ENCODE measurements around the gene CENPQ.

The CENPQ gene

DNA sequence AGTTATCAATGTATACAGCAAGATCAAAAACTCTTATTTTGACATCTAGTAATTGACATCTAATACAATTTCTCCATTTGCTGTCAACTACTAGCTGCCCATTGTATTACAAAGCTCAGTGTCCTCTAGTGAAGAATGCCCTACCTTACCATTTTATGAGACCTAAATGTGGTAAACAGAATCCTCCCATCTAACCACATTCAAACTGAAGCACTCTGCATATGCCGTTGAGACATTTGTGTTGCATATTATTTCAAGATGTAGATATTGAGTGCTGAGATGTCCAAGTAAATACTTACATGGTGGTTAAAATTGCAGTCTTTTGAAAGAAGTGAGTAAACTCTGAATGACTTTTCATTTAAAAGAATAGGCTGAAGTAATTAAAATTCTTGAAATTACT, 36.0 kb downstream of the CENPQ start:
- no peak overlapping the region for H3K4me2 ChIP-seq
- H4K20me1 ChIP-seq, result no peaks in the 10 kb centered on the region
- H3K4me1 ChIP-seq, result no peaks in the 10 kb centered on the region
- no peaks in the 10 kb centered on the region for H3K27me3 ChIP-seq
- no peak overlapping the region for H3K27ac ChIP-seq
- no peak for TF ChIP-seq Cebpa-rat (IDR thresholded peaks at IDR 0.05)
- no peak overlapping the region for H3K4me3 ChIP-seq
- H3K36me3 ChIP-seq, result peaks cover 10% of the 10 kb centered on the region
- no peak overlapping the region for H3K9ac ChIP-seq
- no peaks in the 10 kb centered on the region for H3K9me3 ChIP-seq

DNA sequence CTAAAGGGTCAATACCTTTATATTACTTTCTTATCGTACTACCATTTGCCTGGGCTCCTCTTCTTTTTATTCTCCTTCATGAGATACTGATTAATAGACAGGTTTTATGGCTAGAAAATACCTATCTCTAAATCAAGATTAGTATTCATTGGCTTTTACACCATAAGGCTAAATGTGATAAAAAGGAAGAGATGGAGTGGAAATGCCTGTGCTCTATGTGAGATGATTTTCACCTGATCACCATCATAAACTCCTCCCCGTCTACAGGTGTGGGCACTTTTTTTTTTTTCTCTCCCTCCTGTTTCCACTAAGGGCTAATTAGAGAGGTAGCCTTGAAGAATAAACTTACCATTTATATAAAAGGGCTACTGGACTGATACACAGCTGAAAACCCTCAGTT, 36.5 kb downstream of the CENPQ start, which contains the start of gene GLYATL3:
Gene GLYATL3 (plus strand): TSS at position 301 of the 400 bp plus-strand sequence. CDS start 12,068 bp downstream, outside the sequence.
- no peak within 1 kb of the TSS for H3K9ac ChIP-seq
- H3K4me3 ChIP-seq, result no peak within 1 kb of the TSS
- TF ChIP-seq Cebpa-rat (IDR thresholded peaks at IDR 0.05), result no peak
- peaks cover 5% of the 10 kb centered on the region for H3K36me3 ChIP-seq
- no peaks in the 10 kb centered on the region for H3K4me1 ChIP-seq
- H3K9me3 ChIP-seq, result no peaks in the 10 kb centered on the region
- no peak within 1 kb of the TSS for H3K4me2 ChIP-seq
- no peaks in the 10 kb centered on the region for H4K20me1 ChIP-seq
- no peaks in the 10 kb centered on the region for H3K27me3 ChIP-seq
- H3K27ac ChIP-seq, result no peak within 1 kb of the TSS

- Histone ChIP-seq H3K4me2 (no peak overlapping the region), H3K4me1 (no peaks in the 10 kb centered on the region), H3K4me3 (no peak overlapping the region), H3K36me3 (no peaks in the 10 kb centered on the region), H4K20me1 (no peaks in the 10 kb centered on the region), H3K27ac (no peak overlapping the region), H3K27me3 (no peaks in the 10 kb centered on the region), H3K9me3 (no peaks in the 10 kb centered on the region), H3K9ac (no peak overlapping the region)
- no peak for TF ChIP-seq Cebpa-rat (IDR thresholded peaks at IDR 0.05)
Observed at GRCh38 chr6:49504666-49505065, 41.5 kb downstream of the CENPQ start.

DNA sequence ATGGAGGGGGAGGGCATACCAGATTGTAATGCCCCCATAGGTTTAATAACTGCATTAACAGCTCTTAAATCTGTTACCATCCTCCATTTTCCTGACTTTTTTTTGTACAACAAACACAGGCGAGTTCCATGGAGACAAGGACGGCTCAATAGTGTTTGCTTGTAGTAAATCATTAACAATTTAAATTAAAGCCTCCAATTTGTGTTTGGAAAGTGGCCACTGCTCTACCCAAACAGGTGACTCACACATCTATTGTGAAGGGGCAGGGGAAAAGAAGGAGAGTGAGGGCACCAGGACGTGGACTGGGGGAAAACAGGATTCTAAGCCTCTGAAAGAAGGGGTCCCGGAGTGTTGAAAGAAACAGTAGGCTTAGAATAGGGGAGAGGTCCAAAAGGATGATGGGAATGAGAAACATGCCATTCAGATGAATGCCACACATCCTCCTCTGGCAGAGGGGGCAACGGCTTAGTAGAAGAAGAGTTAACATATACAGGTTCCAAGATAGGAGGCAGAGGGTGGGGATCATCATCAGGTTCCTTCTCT, 43.5 kb downstream of the CENPQ start:
- Histone ChIP-seq H3K4me1 (no peaks in the 10 kb centered on the region), H3K4me3 (no peak overlapping the region), H4K20me1 (no peaks in the 10 kb centered on the region), H3K9me3 (no peaks in the 10 kb centered on the region), H3K4me2 (no peak overlapping the region), H3K36me3 (no peaks in the 10 kb centered on the region), H3K27me3 (no peaks in the 10 kb centered on the region), H3K9ac (no peak overlapping the region), H3K27ac (no peak overlapping the region)
- no peak for TF ChIP-seq Cebpa-rat (IDR thresholded peaks at IDR 0.05)

GRCh38 chr6:49509342-49509741, 46.2 kb downstream of the CENPQ start:
- H3K4me1 ChIP-seq, result no peaks in the 10 kb centered on the region
- no peak overlapping the region for H3K27ac ChIP-seq
- H3K4me2 ChIP-seq, result no peak overlapping the region
- TF ChIP-seq Cebpa-rat (IDR thresholded peaks at IDR 0.05), result no peak
- no peak overlapping the region for H3K4me3 ChIP-seq
- H3K9me3 ChIP-seq, result no peaks in the 10 kb centered on the region
- H3K36me3 ChIP-seq, result no peaks in the 10 kb centered on the region
- no peaks in the 10 kb centered on the region for H3K27me3 ChIP-seq
- no peaks in the 10 kb centered on the region for H4K20me1 ChIP-seq
- no peak overlapping the region for H3K9ac ChIP-seq

DNA sequence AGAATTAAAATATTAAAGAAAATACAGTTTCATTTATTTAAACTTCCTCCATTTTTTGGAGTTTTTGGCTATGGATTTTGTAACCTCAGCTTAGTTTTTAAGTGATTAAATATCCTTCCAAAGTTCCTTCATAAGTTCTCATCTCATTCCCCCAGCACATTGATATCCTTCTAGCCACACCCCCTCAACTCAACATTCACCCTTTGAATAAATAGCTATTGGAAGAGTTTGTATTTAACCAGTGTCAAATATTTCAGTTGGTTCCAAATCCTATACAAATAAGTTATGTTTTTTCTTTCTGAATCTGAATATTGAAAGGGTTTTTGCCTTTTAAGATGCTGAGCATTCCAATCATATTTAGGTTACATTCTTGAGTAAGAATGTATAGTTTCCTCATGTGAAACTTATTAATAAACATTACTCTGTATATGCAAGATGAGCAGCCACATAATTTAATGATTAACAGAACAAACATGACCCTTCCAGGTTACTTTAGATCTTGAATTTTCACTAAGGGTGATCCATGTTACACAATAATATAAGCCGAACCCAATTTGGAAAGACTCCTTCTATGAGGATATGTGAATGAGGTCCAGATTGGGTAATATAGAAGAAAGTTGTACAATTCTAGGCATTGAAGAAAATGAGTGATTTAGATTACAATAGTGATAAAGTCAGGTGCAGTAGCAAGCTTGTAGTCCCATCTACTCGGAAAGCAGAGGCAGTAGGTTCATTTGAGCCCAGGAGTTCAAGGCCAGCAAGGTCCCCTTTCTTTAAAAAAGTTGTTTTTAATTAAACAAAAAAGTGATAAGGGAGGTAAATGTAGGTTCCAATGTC, 50.2 kb downstream of the CENPQ start:
- Histone ChIP-seq H3K27me3 (no peaks in the 10 kb centered on the region), H3K27ac (no peak overlapping the region)

DNA sequence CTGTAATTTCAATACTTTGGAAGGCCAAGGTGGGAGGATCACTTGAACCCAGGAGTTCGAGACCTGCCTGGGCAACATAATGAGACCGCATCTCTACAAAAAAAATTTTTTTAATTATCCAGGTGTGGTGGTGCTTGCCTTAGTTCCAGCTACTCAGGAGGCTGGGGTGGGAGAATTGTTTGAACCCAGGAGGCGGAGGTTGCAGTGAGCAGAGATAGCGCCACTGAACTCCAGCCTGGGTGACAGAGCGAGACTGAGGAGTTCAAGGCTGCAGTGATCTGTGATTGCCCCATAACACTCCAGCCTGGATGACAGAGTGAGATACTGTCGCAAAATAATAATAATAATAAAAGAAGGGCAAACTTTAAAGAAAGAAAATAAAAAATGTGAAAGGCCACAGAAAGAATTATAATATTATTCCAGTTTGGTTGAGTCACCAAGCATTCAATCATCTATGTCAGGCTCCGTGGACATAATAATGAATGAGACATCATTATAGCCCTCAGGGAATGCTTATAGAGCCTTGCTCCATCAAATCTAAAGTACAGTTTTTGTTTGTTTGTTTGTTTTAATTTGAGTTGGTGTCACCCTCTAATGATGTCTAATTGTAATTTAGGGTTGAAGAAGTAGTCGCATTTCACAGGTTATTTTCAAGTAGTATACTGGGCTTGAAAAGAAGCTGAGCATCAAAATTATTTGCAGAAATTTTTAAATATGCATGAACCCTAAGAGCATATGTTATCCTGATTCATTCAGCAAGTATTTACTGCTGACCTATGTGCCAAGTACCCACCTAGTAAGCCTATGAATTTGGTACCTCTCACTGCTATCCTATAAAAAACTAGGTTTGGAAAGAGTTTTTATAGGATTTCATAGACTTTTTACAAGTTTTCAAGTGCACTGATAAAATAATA, 51.7 kb downstream of the CENPQ start:
- no peaks in the 10 kb centered on the region for H3K36me3 ChIP-seq
- no peaks in the 10 kb centered on the region for H3K4me1 ChIP-seq
- no peak overlapping the region for H3K4me2 ChIP-seq
- H4K20me1 ChIP-seq, result no peaks in the 10 kb centered on the region
- no peak overlapping the region for H3K27ac ChIP-seq
- H3K9ac ChIP-seq, result no peak overlapping the region
- H3K4me3 ChIP-seq, result no peak overlapping the region
- TF ChIP-seq Cebpa-rat (IDR thresholded peaks at IDR 0.05), result no peak
- no peaks in the 10 kb centered on the region for H3K9me3 ChIP-seq
- H3K27me3 ChIP-seq, result no peaks in the 10 kb centered on the region

More for the DNA sequence above, 50.2 kb downstream of the CENPQ start:
- no peak for TF ChIP-seq Cebpa-rat (IDR thresholded peaks at IDR 0.05)
- H3K9me3 ChIP-seq, result no peaks in the 10 kb centered on the region
- H3K36me3 ChIP-seq, result no peaks in the 10 kb centered on the region
- H3K4me3 ChIP-seq, result no peak overlapping the region
- H4K20me1 ChIP-seq, result no peaks in the 10 kb centered on the region
- no peaks in the 10 kb centered on the region for H3K4me1 ChIP-seq
- no peak overlapping the region for H3K9ac ChIP-seq
- H3K4me2 ChIP-seq, result no peak overlapping the region

DNA sequence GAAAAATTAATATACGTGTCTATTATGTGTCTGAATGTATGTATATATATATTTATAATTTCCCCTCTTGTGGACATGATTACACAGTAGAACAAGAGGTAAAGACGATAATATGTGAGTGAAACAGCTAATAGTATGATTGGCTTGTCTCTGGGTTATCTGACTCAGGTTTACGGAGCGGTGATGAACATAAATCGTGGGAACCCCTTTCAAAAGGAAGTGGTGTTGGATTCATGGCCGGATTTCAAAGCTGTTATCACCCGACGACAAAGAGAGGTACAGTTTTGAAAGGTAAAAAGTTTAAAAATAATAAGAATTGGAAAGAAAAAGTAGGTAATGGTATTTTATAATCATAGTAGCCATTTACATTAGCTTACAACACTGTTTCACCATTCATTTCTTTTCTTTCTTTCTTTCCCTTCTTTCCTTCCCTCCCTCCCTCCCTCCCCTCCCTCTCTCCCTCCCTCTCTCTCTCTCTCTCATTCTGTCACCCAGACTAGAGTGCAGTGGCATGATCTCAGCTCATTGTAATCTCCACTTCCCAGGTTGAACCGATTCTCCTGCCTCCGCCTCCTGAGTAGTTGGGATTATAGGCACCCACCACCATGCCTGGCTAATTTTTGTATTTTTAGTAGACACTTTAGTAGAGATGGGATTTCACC, 52.4 kb downstream of the CENPQ start:
- H3K9me3 ChIP-seq, result no peaks in the 10 kb centered on the region
- no peak overlapping the region for H3K4me2 ChIP-seq
- no peak overlapping the region for H3K4me3 ChIP-seq
- no peak overlapping the region for H3K27ac ChIP-seq
- H4K20me1 ChIP-seq, result no peaks in the 10 kb centered on the region
- no peak overlapping the region for H3K9ac ChIP-seq
- no peaks in the 10 kb centered on the region for H3K4me1 ChIP-seq
- no peak for TF ChIP-seq Cebpa-rat (IDR thresholded peaks at IDR 0.05)
- H3K27me3 ChIP-seq, result no peaks in the 10 kb centered on the region
- no peaks in the 10 kb centered on the region for H3K36me3 ChIP-seq

DNA sequence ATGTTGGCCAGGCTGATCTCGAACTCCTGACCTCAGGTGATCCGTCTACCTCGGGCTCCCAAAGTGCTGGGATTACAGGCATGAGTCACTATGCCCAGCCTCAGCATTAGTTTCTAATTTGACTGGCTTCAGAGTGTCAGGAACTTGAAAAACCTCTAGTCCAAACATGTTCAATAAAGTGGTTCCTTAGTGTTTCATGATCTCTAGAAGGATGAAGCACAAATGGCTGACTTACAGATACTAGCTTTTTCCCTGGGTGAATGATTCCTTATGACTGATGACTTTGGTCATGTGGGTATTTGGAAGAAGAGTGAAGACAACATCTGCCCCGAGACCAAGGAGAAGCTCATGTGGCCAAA, 53.0 kb downstream of the CENPQ start:
- no peaks in the 10 kb centered on the region for H3K36me3 ChIP-seq
- H3K4me1 ChIP-seq, result no peaks in the 10 kb centered on the region
- no peaks in the 10 kb centered on the region for H3K9me3 ChIP-seq
- H3K9ac ChIP-seq, result no peak overlapping the region
- no peaks in the 10 kb centered on the region for H4K20me1 ChIP-seq
- H3K27me3 ChIP-seq, result no peaks in the 10 kb centered on the region
- no peak overlapping the region for H3K4me3 ChIP-seq
- no peak overlapping the region for H3K4me2 ChIP-seq
- TF ChIP-seq Cebpa-rat (IDR thresholded peaks at IDR 0.05), result no peak
- no peak overlapping the region for H3K27ac ChIP-seq

Measured in BLaER1 (cell line).